ENCODE results near the gene IDH2. TPM values are rescaled to one million over a fixed set of nuclear protein-coding genes. Genes with fewer than 3 reads are reported as not detected.
A peak's percentile ranks its signal among the peaks of the same experiment; 100 is the strongest.

Gene IDH2
- total RNA-seq, 2 experiments from 2014 or later = 38.0 to 38.2 TPM

- H3K4me1 Mint-ChIP-seq (ENCODE audit: low read depth) = peaks cover 6% of the 10 kb centered on the region
- H3K27ac ChIP-seq (ENCODE audit: low read depth in 1 of 2, low read length in 2 of 2) = peak overlapping the region in 1 of 2 donors; percentile 9
- intact Hi-C loops (cut with DNase I, micrococcal nuclease) = no loop called here
Measured at GRCh38 chr15:90075420-90076289, 26.6 kb downstream of the IDH2 start.

GRCh38 chr15:90074916-90075315 lies 27.4 kb downstream of the IDH2 start:
- H3K4me3 ChIP-seq (ENCODE audit: low read length) = no peak overlapping the region
- no peaks in the 10 kb centered on the region for H3K9me3 Mint-ChIP-seq
- intact Hi-C loops (cut with DNase I, micrococcal nuclease) = loop anchor here (5.0 kb wide), 3 partner anchors 73 to 333 kb away; partner anchors contain the start of gene ZNF710 (in 2 of the 2)
- DNase-seq (no peak), ATAC-seq (ENCODE audit: poor library complexity) (no peak)
- H3K4me1 ChIP-seq (ENCODE audit: insufficient read depth, low read length) = peaks cover 9% of the 10 kb centered on the region
- peak overlapping the region; percentile 30 for H3K27ac Mint-ChIP-seq
- ChIA-PET POLR2A (interaction anchor here (0.9 kb wide), 1 partner anchor 181 kb away, joined by 3 read pairs; the partner anchor contains the start of gene AP3S2), CTCF (interaction anchor here (1.0 to 1.8 kb wide), 2 partner anchors 10 to 177 kb away, joined by 3 to 4 read pairs; no protein-coding TSS in a partner anchor)
- no peak for TF ChIP-seq CTCF (IDR thresholded peaks at IDR 0.05)
- H3K27ac ChIP-seq (ENCODE audit: low read depth in 1 of 2, low read length in 2 of 2) = no peak overlapping the region
- H3K4me3 Mint-ChIP-seq = no peak overlapping the region
- H3K27me3 Mint-ChIP-seq = no peaks in the 10 kb centered on the region
- H3K9me3 ChIP-seq (ENCODE audit: control insufficient read depth in 1 of 2, insufficient read depth in 1 of 2, low read length in 2 of 2) = no peaks in the 10 kb centered on the region
- peaks cover 40% of the 10 kb centered on the region for H3K36me3 Mint-ChIP-seq (ENCODE audit: low read depth)
- peaks cover 6% of the 10 kb centered on the region for H3K4me1 Mint-ChIP-seq (ENCODE audit: low read depth)
- H3K27me3 ChIP-seq (ENCODE audit: control insufficient read depth in 1 of 2, insufficient read depth in 2 of 2, low read length in 2 of 2) = no peaks in the 10 kb centered on the region
- peaks cover 52% of the 10 kb centered on the region for H3K36me3 ChIP-seq (ENCODE audit: insufficient read depth, low read length)

More at GRCh38 chr15:90075420-90076289, 26.6 kb downstream of the IDH2 start:
- Mint-ChIP-seq H3K9me3 (no peaks in the 10 kb centered on the region), H3K36me3 (ENCODE audit: low read depth) (peaks cover 47% of the 10 kb centered on the region), H3K27me3 (no peaks in the 10 kb centered on the region), H3K27ac (no peak overlapping the region), H3K4me3 (no peak overlapping the region)
- Histone ChIP-seq H3K9me3 (ENCODE audit: control insufficient read depth in 1 of 2, insufficient read depth in 1 of 2, low read length in 2 of 2) (no peaks in the 10 kb centered on the region), H3K4me1 (ENCODE audit: insufficient read depth, low read length) (peaks cover 6% of the 10 kb centered on the region), H3K4me3 (ENCODE audit: low read length) (no peak overlapping the region), H3K27me3 (ENCODE audit: control insufficient read depth in 1 of 2, insufficient read depth in 2 of 2, low read length in 2 of 2) (no peaks in the 10 kb centered on the region), H3K36me3 (ENCODE audit: insufficient read depth, low read length) (peaks cover 58% of the 10 kb centered on the region)
- no peak for TF ChIP-seq CTCF (IDR thresholded peaks at IDR 0.05)
- no peak for DNase-seq
- ATAC-seq (ENCODE audit: poor library complexity) = no peak
- ChIA-PET CTCF (interaction anchor here (0.7 to 1.8 kb wide), 3 partner anchors 9 to 177 kb away, joined by 3 to 4 read pairs (median 3); no protein-coding TSS in a partner anchor), POLR2A (interaction anchor here (0.9 kb wide), 1 partner anchor 182 kb away, joined by 3 read pairs; the partner anchor contains the start of gene AP3S2)

GRCh38 chr15:90074023-90074422 lies 28.2 kb downstream of the IDH2 start:
- no peak for ATAC-seq (ENCODE audit: poor library complexity)
- ChIA-PET CTCF (no interaction called here), POLR2A (no interaction called here)
- Mint-ChIP-seq H3K9me3 (no peaks in the 10 kb centered on the region), H3K4me3 (no peak overlapping the region), H3K27me3 (no peaks in the 10 kb centered on the region), H3K27ac (no peak overlapping the region), H3K4me1 (ENCODE audit: low read depth) (peaks cover 6% of the 10 kb centered on the region), H3K36me3 (ENCODE audit: low read depth) (peaks cover 41% of the 10 kb centered on the region)
- peaks cover 45% of the 10 kb centered on the region for H3K36me3 ChIP-seq (ENCODE audit: insufficient read depth, low read length)
- no peak overlapping the region for H3K4me3 ChIP-seq (ENCODE audit: low read length)
- H3K4me1 ChIP-seq (ENCODE audit: insufficient read depth, low read length) = peaks cover 9% of the 10 kb centered on the region
- intact Hi-C loops (cut with DNase I, micrococcal nuclease) = loop anchor here (5.0 kb wide), 3 partner anchors 72 to 332 kb away; partner anchors contain the start of gene ZNF710 (in 2 of the 2)
- no peaks in the 10 kb centered on the region for H3K9me3 ChIP-seq (ENCODE audit: control insufficient read depth in 1 of 2, insufficient read depth in 1 of 2, low read length in 2 of 2)
- H3K27ac ChIP-seq (ENCODE audit: low read depth in 1 of 2, low read length in 2 of 2) = no peak overlapping the region
- no peak for TF ChIP-seq CTCF (IDR thresholded peaks at IDR 0.05)
- no peak for DNase-seq
- no peaks in the 10 kb centered on the region for H3K27me3 ChIP-seq (ENCODE audit: control insufficient read depth in 1 of 2, insufficient read depth in 2 of 2, low read length in 2 of 2)
